Coronary artery (tissue), 2 donors: Measurements from ENCODE around the gene UFM1.
"Not testable (repeated sequence)": the region's sequence is repeated elsewhere in the genome, so short reads cannot be mapped to it uniquely, and the experiment has no call there.

Source experiments
- DNase-seq: peaks from one replicate; pipeline ENCODE4 v3.0.0-alpha.2; 2017; ENCODE audit warnings: low spot score
- H3K27ac ChIP-seq, 2 donors: fragments of 200-600 bp; sonication (generic); one replicate each; pipeline ENCODE4 v1.5.1; 2016 to 2019
- H3K4me3 ChIP-seq: fragments of 200-600 bp; sonication (generic); 2 replicates; pipeline ENCODE4 v1.5.1; 2016; ENCODE audit warnings: mild to moderate bottlenecking, moderate library complexity
- CTCF ChIP-seq: fragments of 200-600 bp; sonication (generic); IDR thresholded peaks from one replicate; pipeline ENCODE4 v1.5.1; 2019; ENCODE audit warnings: antibody characterized with exemption

The UFM1 gene

GRCh38 chr13:38365661-38366060 lies 16.0 kb downstream of the UFM1 start:
- no peak for DNase-seq
- Histone ChIP-seq H3K4me3 (no peak overlapping the region), H3K27ac (no peak overlapping the region)
- TF ChIP-seq CTCF = no peak

GRCh38 chr13:38366954-38367645 lies 17.4 kb downstream of the UFM1 start:
- Histone ChIP-seq H3K27ac (no peak overlapping the region), H3K4me3 (no peak overlapping the region)
- no peak for TF ChIP-seq CTCF
- no peak for DNase-seq

- H3K27ac ChIP-seq = no peak overlapping the region
- no peak for DNase-seq
- no peak overlapping the region for H3K4me3 ChIP-seq
- TF ChIP-seq CTCF = no peak
These were observed 19.4 kb downstream of the UFM1 start for GRCh38 chr13:38369058-38369457.

- not testable (repeated sequence) for H3K27ac ChIP-seq, DNase-seq
These were observed 20.4 kb downstream of the UFM1 start for GRCh38 chr13:38370096-38370495.

GRCh38 chr13:38372820-38373383 lies 23.3 kb downstream of the UFM1 start:
- no peak for DNase-seq
- TF ChIP-seq CTCF = no peak
- H3K27ac ChIP-seq = no peak overlapping the region
- H3K4me3 ChIP-seq = no peak overlapping the region

More at GRCh38 chr13:38370096-38370495, 20.4 kb downstream of the UFM1 start:
- not testable (repeated sequence) for H3K4me3 ChIP-seq

- Histone ChIP-seq H3K27ac (no peak overlapping the region), H3K4me3 (no peak overlapping the region)
- no peak for TF ChIP-seq CTCF
- no peak for DNase-seq
These were observed 26.9 kb downstream of the UFM1 start for GRCh38 chr13:38376546-38376945.

- Histone ChIP-seq H3K27ac (no peak overlapping the region), H3K4me3 (no peak overlapping the region)
- DNase-seq = no peak
- TF ChIP-seq CTCF = no peak
These were observed 32.2 kb downstream of the UFM1 start for GRCh38 chr13:38381890-38382289.
